ENCODE results near the gene CHST7.

The CHST7 gene

GRCh38 chrX:46645614-46646013 lies 72.0 kb downstream of the CHST7 start:
- no peak for DNase-seq (ENCODE audit: low read depth in 4 of 4, low spot score in 1 of 4)

- no peak for DNase-seq (ENCODE audit: low read depth in 4 of 4, low spot score in 1 of 4)
These were observed 73.7 kb downstream of the CHST7 start for GRCh38 chrX:46647251-46647650.
